GM12865 (cell line): Measurements from ENCODE around the gene ANKRD9.

ENCODE experiments used
- DNase-seq: peaks from one replicate; pipeline ENCODE4 v3.0.0; 2010; ENCODE audit warnings: low read depth
- H3K4me3 ChIP-seq: 2 replicates; pipeline ENCODE4 v1.5.1; 2011; ENCODE audit warnings: mild to moderate bottlenecking, low read depth, low read length, control low read depth
- TF ChIP-seq, protein P1 (sequence below): IDR thresholded peaks from 2 replicates; pipeline ENCODE4 v1.5.1; 2011; ENCODE audit warnings: low read length, control low read depth, low read depth, inconsistent platforms; ENCODE audit not compliant: insufficient read depth; ENCODE audit errors: missing control alignments

ANKRD9 gene

GRCh38 chr14:102479777-102480176 is 29.8 kb downstream of the ANKRD9 start:
- no peak for DNase-seq
- TF ChIP-seq, protein P1, sequence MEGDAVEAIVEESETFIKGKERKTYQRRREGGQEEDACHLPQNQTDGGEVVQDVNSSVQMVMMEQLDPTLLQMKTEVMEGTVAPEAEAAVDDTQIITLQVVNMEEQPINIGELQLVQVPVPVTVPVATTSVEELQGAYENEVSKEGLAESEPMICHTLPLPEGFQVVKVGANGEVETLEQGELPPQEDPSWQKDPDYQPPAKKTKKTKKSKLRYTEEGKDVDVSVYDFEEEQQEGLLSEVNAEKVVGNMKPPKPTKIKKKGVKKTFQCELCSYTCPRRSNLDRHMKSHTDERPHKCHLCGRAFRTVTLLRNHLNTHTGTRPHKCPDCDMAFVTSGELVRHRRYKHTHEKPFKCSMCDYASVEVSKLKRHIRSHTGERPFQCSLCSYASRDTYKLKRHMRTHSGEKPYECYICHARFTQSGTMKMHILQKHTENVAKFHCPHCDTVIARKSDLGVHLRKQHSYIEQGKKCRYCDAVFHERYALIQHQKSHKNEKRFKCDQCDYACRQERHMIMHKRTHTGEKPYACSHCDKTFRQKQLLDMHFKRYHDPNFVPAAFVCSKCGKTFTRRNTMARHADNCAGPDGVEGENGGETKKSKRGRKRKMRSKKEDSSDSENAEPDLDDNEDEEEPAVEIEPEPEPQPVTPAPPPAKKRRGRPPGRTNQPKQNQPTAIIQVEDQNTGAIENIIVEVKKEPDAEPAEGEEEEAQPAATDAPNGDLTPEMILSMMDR: no peak
- H3K4me3 ChIP-seq: no peak overlapping the region

DNA sequence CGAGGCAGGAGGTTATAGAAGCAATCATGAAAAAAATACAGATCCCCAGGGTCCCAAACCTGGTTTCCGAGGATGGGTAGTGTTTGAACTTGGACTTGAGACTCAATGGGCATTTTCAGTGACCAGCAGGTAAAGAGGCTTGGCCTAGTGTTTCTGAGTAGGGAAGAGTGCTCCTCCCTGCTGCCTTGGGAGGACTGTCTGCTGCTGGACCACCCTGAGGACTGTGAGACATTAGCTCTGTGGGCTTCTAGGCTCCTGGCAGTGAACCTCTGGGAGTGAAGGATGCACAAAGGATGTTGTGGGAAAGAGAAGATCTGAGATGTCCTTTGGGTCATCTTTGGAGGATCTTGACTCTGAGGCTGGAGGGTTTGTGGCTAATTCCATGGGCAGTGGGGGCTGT is 30.5 kb downstream of the ANKRD9 start:
- DNase-seq: no peak
- TF ChIP-seq, protein P1: no peak
- H3K4me3 ChIP-seq: no peak overlapping the region

GRCh38 chr14:102474934-102475333 is 34.6 kb downstream of the ANKRD9 start:
- TF ChIP-seq, protein P1: no peak
- no peak overlapping the region for H3K4me3 ChIP-seq
- DNase-seq: no peak

DNA sequence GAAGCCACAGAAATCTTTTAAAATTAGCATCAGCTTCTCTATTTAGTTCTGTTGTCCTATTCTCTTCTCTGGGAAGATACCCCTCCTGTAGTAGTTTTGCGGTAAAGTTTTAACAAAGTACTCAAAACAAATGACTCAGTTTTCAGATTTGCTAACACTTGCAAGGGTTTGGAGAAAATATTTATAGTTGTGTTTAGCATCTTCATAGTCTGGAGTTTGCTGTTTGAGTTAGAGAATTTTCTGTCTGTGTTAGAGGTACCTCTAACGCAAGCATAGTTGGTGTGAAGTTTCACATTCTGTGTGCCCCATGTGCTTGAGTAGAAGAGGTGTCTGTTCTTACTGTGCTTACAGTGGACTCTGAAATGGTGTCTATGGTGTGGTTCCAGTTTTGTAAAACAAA is 36.0 kb downstream of the ANKRD9 start:
- DNase-seq: no peak
- TF ChIP-seq, protein P1: no peak
- no peak overlapping the region for H3K4me3 ChIP-seq

DNA sequence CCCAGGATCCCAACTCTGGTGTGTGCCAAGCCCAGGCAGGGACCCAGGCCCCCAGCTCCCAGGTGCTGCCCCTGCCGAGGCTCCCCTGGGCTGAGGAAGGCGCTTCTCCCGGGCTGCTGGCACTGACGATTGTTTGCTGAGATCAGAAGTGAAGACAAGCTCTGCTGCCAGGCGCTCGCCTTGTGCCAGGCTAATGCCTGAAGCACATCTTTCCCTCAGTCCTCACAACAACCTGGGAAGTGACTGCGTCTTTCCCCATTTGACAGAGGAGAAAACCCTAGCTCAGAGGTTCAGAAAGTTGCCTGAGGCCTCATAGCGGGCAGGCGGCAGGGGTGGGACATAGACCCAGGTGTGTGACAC is 36.8 kb downstream of the ANKRD9 start:
- no peak overlapping the region for H3K4me3 ChIP-seq
- no peak for DNase-seq
- TF ChIP-seq, protein P1: no peak

DNA sequence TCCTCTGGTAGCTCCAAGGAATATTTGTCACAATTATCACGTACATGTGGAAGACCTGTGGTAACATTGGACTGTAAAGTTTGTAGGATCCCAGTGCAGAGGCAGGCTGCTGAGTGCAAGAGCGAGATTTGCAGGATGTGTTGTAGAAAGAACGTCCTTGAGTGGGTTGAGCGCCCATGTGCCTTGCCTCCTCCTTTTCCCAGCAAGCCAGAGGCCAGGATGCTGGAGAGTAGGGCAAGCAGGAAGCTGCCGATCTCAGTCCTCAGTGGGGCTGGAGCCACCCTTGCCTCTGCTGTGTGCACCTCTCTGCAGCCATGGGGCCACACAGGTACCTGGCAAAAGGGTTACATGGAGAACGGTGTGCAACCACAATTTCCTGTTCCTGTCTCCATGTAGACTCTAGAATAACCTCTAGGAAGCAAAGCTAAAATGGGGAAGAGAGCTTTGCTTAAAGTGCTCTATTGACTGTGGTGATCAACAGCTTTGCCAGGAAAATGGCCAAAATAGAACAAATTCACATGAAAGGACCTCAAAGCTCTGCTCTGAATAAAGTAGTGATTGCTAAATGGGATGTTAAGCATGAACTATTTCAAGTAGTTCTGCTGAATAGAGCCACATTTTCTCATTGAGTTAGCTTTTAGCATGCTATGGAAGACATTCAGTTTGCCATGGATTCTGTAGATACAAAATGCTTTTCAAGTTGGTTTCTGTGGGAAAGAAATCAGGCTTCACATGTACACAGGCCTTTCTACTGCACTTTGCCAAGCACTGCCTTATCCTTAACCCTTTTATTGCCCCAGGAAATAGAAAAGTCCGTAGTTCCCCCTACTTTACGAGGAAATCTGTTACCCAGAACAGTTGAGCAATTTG is 37.4 kb downstream of the ANKRD9 start:
- TF ChIP-seq, protein P1: no peak
- no peak overlapping the region for H3K4me3 ChIP-seq
- no peak for DNase-seq

DNA sequence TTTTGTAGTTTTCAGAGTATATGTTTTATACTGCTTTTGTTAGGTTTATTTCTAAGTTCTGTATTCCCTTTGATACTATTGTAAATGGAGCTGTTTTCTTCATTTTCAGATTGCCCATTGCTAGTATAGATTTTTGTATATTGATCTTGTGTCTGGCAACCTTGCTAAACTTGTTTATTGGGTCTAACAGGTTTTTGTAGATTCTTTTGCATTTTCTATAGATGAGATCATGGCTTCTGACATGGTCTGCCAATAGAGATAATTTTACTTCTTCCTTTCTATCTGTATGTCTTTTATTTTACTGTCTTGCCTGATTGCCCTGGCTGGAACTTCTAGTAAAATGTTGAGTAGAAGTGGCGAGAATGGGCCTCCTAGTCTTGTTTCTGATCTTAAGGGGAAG is 40.3 kb downstream of the ANKRD9 start:
- TF ChIP-seq, protein P1: no peak
- DNase-seq: no peak
- no peak overlapping the region for H3K4me3 ChIP-seq
